ENCODE measurements around the gene HPSE2.

The HPSE2 gene

GRCh38 chr10:98538472-98538871 lies 697.2 kb downstream of the HPSE2 start:
- no peak for TF ChIP-seq CREB1 (IDR thresholded peaks at IDR 0.05; ENCODE audit: low read depth)
- no peak for TF ChIP-seq YY1 (IDR thresholded peaks at IDR 0.05; ENCODE audit: low read depth)
- TF ChIP-seq CEBPB (IDR thresholded peaks at IDR 0.05): no peak
- TF ChIP-seq EP300 (IDR thresholded peaks at IDR 0.05; ENCODE audit: borderline replicate concordance): no peak
- TF ChIP-seq TAF1 (IDR thresholded peaks at IDR 0.05; ENCODE audit: low read depth): no peak
- TF ChIP-seq ZBTB7A (IDR thresholded peaks at IDR 0.05; ENCODE audit: low read depth): no peak
- no peak for TF ChIP-seq TCF12 (IDR thresholded peaks at IDR 0.05; ENCODE audit: low read depth)
- TF ChIP-seq FOXM1 (IDR thresholded peaks at IDR 0.05; ENCODE audit: borderline replicate concordance, low read depth): no peak
- no peak for TF ChIP-seq RAD21 (IDR thresholded peaks at IDR 0.05; ENCODE audit: low read depth)

- TF ChIP-seq RAD21 (IDR thresholded peaks at IDR 0.05; ENCODE audit: low read depth) (no peak), EGR1 (IDR thresholded peaks at IDR 0.05) (no peak), EP300 (IDR thresholded peaks at IDR 0.05; ENCODE audit: borderline replicate concordance) (no peak), CEBPB (IDR thresholded peaks at IDR 0.05) (no peak), FOXM1 (IDR thresholded peaks at IDR 0.05; ENCODE audit: borderline replicate concordance, low read depth) (no peak), TAF1 (IDR thresholded peaks at IDR 0.05; ENCODE audit: low read depth) (no peak), TEAD4 (IDR thresholded peaks at IDR 0.05) (no peak), MAX (IDR thresholded peaks at IDR 0.05) (no peak), USF1 (IDR thresholded peaks at IDR 0.05) (no peak), YY1 (IDR thresholded peaks at IDR 0.05; ENCODE audit: low read depth) (no peak), REST (IDR thresholded peaks at IDR 0.05; ENCODE audit: low read depth) (no peak), ZBTB7A (IDR thresholded peaks at IDR 0.05; ENCODE audit: low read depth) (no peak), CREB1 (IDR thresholded peaks at IDR 0.05; ENCODE audit: low read depth) (no peak), TCF12 (IDR thresholded peaks at IDR 0.05; ENCODE audit: low read depth) (no peak), NFIC (IDR thresholded peaks at IDR 0.05) (no peak)
Observed at GRCh38 chr10:98536551-98536950, 699.1 kb downstream of the HPSE2 start.

- no peak for TF ChIP-seq RAD21 (IDR thresholded peaks at IDR 0.05; ENCODE audit: low read depth)
Observed at GRCh38 chr10:98533746-98534445, 701.8 kb downstream of the HPSE2 start.

GRCh38 chr10:98533241-98533640 lies 702.4 kb downstream of the HPSE2 start:
- TF ChIP-seq YY1 (IDR thresholded peaks at IDR 0.05; ENCODE audit: low read depth): no peak

- no peak for TF ChIP-seq CEBPB (IDR thresholded peaks at IDR 0.05)
- TF ChIP-seq USF1 (IDR thresholded peaks at IDR 0.05): no peak
- no peak for TF ChIP-seq TAF1 (IDR thresholded peaks at IDR 0.05; ENCODE audit: low read depth)
- no peak for TF ChIP-seq RAD21 (IDR thresholded peaks at IDR 0.05; ENCODE audit: low read depth)
- TF ChIP-seq YY1 (IDR thresholded peaks at IDR 0.05; ENCODE audit: low read depth): no peak
- no peak for TF ChIP-seq TCF12 (IDR thresholded peaks at IDR 0.05; ENCODE audit: low read depth)
- no peak for TF ChIP-seq MAX (IDR thresholded peaks at IDR 0.05)
- TF ChIP-seq CREB1 (IDR thresholded peaks at IDR 0.05; ENCODE audit: low read depth): no peak
- no peak for TF ChIP-seq EGR1 (IDR thresholded peaks at IDR 0.05)
Observed at GRCh38 chr10:98528805-98529183, 706.9 kb downstream of the HPSE2 start.

GRCh38 chr10:98528166-98528804 lies 707.4 kb downstream of the HPSE2 start:
- TF ChIP-seq YY1 (IDR thresholded peaks at IDR 0.05; ENCODE audit: low read depth) (no peak), CREB1 (IDR thresholded peaks at IDR 0.05; ENCODE audit: low read depth) (no peak), TAF1 (IDR thresholded peaks at IDR 0.05; ENCODE audit: low read depth) (no peak), USF1 (IDR thresholded peaks at IDR 0.05) (no peak), TCF12 (IDR thresholded peaks at IDR 0.05; ENCODE audit: low read depth) (no peak), TEAD4 (IDR thresholded peaks at IDR 0.05) (no peak), REST (IDR thresholded peaks at IDR 0.05; ENCODE audit: low read depth) (no peak), FOXM1 (IDR thresholded peaks at IDR 0.05; ENCODE audit: borderline replicate concordance, low read depth) (no peak), EGR1 (IDR thresholded peaks at IDR 0.05) (no peak), ZBTB7A (IDR thresholded peaks at IDR 0.05; ENCODE audit: low read depth) (no peak), MAX (IDR thresholded peaks at IDR 0.05) (no peak), CEBPB (IDR thresholded peaks at IDR 0.05) (no peak), RAD21 (IDR thresholded peaks at IDR 0.05; ENCODE audit: low read depth) (no peak), EP300 (IDR thresholded peaks at IDR 0.05; ENCODE audit: borderline replicate concordance) (no peak), NFIC (IDR thresholded peaks at IDR 0.05) (no peak)
